ENCODE data around the gene GMDS. TPM values are rescaled to one million over a fixed set of nuclear protein-coding genes. Genes with fewer than 3 reads are reported as not detected.

The GMDS gene
- total and polyA plus RNA-seq, 2 experiments from 2014 or later = 30.1 to 36.5 TPM

GRCh38 chr6:1966713-1967112 lies 278.7 kb downstream of the GMDS start:
- no peak overlapping the region for H2AFZ ChIP-seq
- H3K9me2 ChIP-seq (ENCODE audit: insufficient read depth) = no peaks in the 10 kb centered on the region
- TF ChIP-seq CTCF (conservative IDR thresholded peaks at IDR 0.05; ENCODE audit: low read depth in 2 of 2) (no peak), ZNF114 (CRISPR knock-in tag; IDR thresholded peaks at IDR 0.05) (no peak), EZH2phosphoT487 (IDR thresholded peaks at IDR 0.05; ENCODE audit: unreplicated experiment) (no peak), JUNB (IDR thresholded peaks at IDR 0.05; ENCODE audit: unreplicated experiment) (no peak), CREB1 (CRISPR knock-in tag; IDR thresholded peaks at IDR 0.05; ENCODE audit: low read depth) (no peak), NANOG (IDR thresholded peaks at IDR 0.05; ENCODE audit: borderline replicate concordance) (no peak), ZNF462 (CRISPR knock-in tag; IDR thresholded peaks at IDR 0.05) (no peak), POLR2AphosphoS5 (IDR thresholded peaks at IDR 0.05; ENCODE audit: low read depth) (no peak), ZNF331 (CRISPR knock-in tag; IDR thresholded peaks at IDR 0.05; ENCODE audit: low read depth) (no peak), STAT1 (IDR thresholded peaks at IDR 0.05; ENCODE audit: unreplicated experiment) (no peak), ETS1 (IDR thresholded peaks at IDR 0.05) (no peak), REST (IDR thresholded peaks at IDR 0.05; ENCODE audit: unreplicated experiment) (no peak), EZH2 (IDR thresholded peaks at IDR 0.05; ENCODE audit: low read depth, unreplicated experiment) (no peak)
- no peaks in the 10 kb centered on the region for H3K4me1 ChIP-seq (ENCODE audit: insufficient read depth)
- ATAC-seq = no peak; the same call in 2 of the 3 replicates
- no peak overlapping the region for H3K27ac ChIP-seq (ENCODE audit: low read depth)
- no peaks in the 10 kb centered on the region; the same call in 1 of the 2 replicates for H3K79me2 ChIP-seq (replicated peaks; ENCODE audit: insufficient read depth)
- Mint-ChIP-seq H3K4me1 (peaks cover 21% of the 10 kb centered on the region), H3K9me3 (no peaks in the 10 kb centered on the region), H3K27me3 (ENCODE audit: insufficient read depth, low read depth, poor library complexity) (peaks cover 5% of the 10 kb centered on the region), H3K27ac (peak overlapping the region; percentile 66; the same call in 1 of the 2 replicates), H3K4me3 (no peak overlapping the region), H3K36me3 (ENCODE audit: low read depth) (no peaks in the 10 kb centered on the region)
- H3K4me3 ChIP-seq = no peak overlapping the region
- no peaks in the 10 kb centered on the region for H3F3A ChIP-seq (replicated peaks; ENCODE audit: low read depth)
- no peaks in the 10 kb centered on the region for H3K27me3 ChIP-seq (ENCODE audit: insufficient read depth)
- H3K36me3 ChIP-seq (ENCODE audit: insufficient read depth) = no peaks in the 10 kb centered on the region
- no peaks in the 10 kb centered on the region for H4K20me1 ChIP-seq (replicated peaks; ENCODE audit: insufficient read depth)
- H3K4me2 ChIP-seq = no peak overlapping the region
- DNase-seq (ENCODE audit: low spot score) = no peak
